WTC11 (cell line): Measurements from ENCODE around the gene MSANTD2. TPM values are rescaled to one million over a fixed set of nuclear protein-coding genes. Genes with fewer than 3 reads are reported as not detected.

Experiments
- AFF4 ChIP-seq: sonication (generic); formaldehyde crosslinking; IDR thresholded peaks from 2 replicates; pipeline ENCODE4 v1.8.1; 2023; ENCODE audit warnings: mild to moderate bottlenecking, missing genetic modification reagents, borderline replicate concordance
- CDX4 ChIP-seq: fragments of 250-450 bp; sonication (Bioruptor Pico); IDR thresholded peaks from 2 replicates; pipeline ENCODE4 v1.9.0; 2021; ENCODE audit warnings: moderate library complexity, mild to moderate bottlenecking, inconsistent platforms, borderline replicate concordance
- E2F5 ChIP-seq: sonication (generic); formaldehyde crosslinking; IDR thresholded peaks from 2 replicates; pipeline ENCODE4 v1.8.1; 2022; ENCODE audit warnings: mild to moderate bottlenecking, moderate library complexity, missing genetic modification reagents
- EMX1 ChIP-seq: fragments of 250-450 bp; sonication (Bioruptor Pico); IDR thresholded peaks from 2 replicates; pipeline ENCODE4 v1.8.0; 2021; ENCODE audit warnings: mild to moderate bottlenecking
- ESRRA ChIP-seq: sonication (generic); formaldehyde crosslinking; IDR thresholded peaks from 2 replicates; pipeline ENCODE4 v1.8.1; 2022; ENCODE audit warnings: mild to moderate bottlenecking, missing genetic modification reagents, borderline replicate concordance
- NFATC4 ChIP-seq: fragments of 250-450 bp; sonication (Bioruptor Pico); IDR thresholded peaks from 2 replicates; pipeline ENCODE4 v1.9.0; 2021; ENCODE audit warnings: mild to moderate bottlenecking
- NFE2L1 ChIP-seq: sonication (generic); formaldehyde crosslinking; IDR thresholded peaks from 2 replicates; pipeline ENCODE4 v1.8.1; 2023; ENCODE audit warnings: missing genetic modification reagents
- PREB ChIP-seq: sonication (generic); formaldehyde crosslinking; IDR thresholded peaks from 2 replicates; pipeline ENCODE4 v1.8.1; 2022; ENCODE audit warnings: mild to moderate bottlenecking, missing genetic modification reagents, moderate library complexity, borderline replicate concordance
- RORB ChIP-seq: fragments of 250-450 bp; sonication (Bioruptor Pico); IDR thresholded peaks from 2 replicates; pipeline ENCODE4 v1.9.0; 2021; ENCODE audit warnings: mild to moderate bottlenecking
- SOX15 ChIP-seq: fragments of 250-450 bp; sonication (Bioruptor Pico); IDR thresholded peaks from 2 replicates; pipeline ENCODE4 v1.9.0; 2021; ENCODE audit warnings: mild to moderate bottlenecking
- TCF7 ChIP-seq: sonication (generic); formaldehyde crosslinking; IDR thresholded peaks from 2 replicates; pipeline ENCODE4 v1.8.0; 2022; ENCODE audit warnings: mild to moderate bottlenecking, low read depth, missing genetic modification reagents, moderate library complexity
- ZBTB21 ChIP-seq: sonication (generic); formaldehyde crosslinking; IDR thresholded peaks from 2 replicates; pipeline ENCODE4 v1.8.1; 2023; ENCODE audit warnings: mild to moderate bottlenecking, missing genetic modification reagents, borderline replicate concordance
- ZMAT4 ChIP-seq: fragments of 250-450 bp; sonication (Bioruptor Pico); IDR thresholded peaks from 2 replicates; pipeline ENCODE4 v1.9.0; 2021; ENCODE audit warnings: mild to moderate bottlenecking
- ZNF121 ChIP-seq: sonication (generic); formaldehyde crosslinking; IDR thresholded peaks from 2 replicates; pipeline ENCODE4 v1.8.0; 2023; ENCODE audit warnings: missing genetic modification reagents
- ZNF425 ChIP-seq: fragments of 250-450 bp; sonication (Bioruptor Pico); conservative IDR thresholded peaks from 2 replicates; pipeline ENCODE4 v1.9.0; 2021; ENCODE audit warnings: mild to moderate bottlenecking
- ZNF532 ChIP-seq: fragments of 250-450 bp; sonication (Bioruptor Pico); IDR thresholded peaks from 2 replicates; pipeline ENCODE4 v1.9.0; 2021; ENCODE audit warnings: mild to moderate bottlenecking, borderline replicate concordance
- total RNA-seq: library from RNA; stranded (reverse); gene quantifications from 3 replicates; pipeline ENCODE4 v1.2.3, GENCODE V29; 2021

The MSANTD2 gene
- total RNA-seq, 1 experiment from 2014 or later = 17.5 TPM

GRCh38 chr11:124729571-124729970, 70.6 kb downstream of the MSANTD2 start (continued):
- no peak for TF ChIP-seq ZNF532 (CRISPR knock-in tag)
- no peak for TF ChIP-seq NFATC4 (CRISPR knock-in tag)
- no peak for TF ChIP-seq ZMAT4
- TF ChIP-seq ESRRA = no peak
- no peak for TF ChIP-seq RORB (CRISPR knock-in tag)
- TF ChIP-seq PREB (CRISPR knock-in tag) = no peak
- TF ChIP-seq AFF4 (CRISPR knock-in tag) = no peak
- TF ChIP-seq CDX4 = no peak
- TF ChIP-seq ZBTB21 (CRISPR knock-in tag) = no peak
- no peak for TF ChIP-seq NFE2L1 (CRISPR knock-in tag)
- TF ChIP-seq TCF7 (CRISPR knock-in tag) = no peak
- TF ChIP-seq SOX15 (CRISPR knock-in tag) = no peak
- TF ChIP-seq ZNF425 (CRISPR knock-in tag) = no peak
- TF ChIP-seq EMX1 (CRISPR knock-in tag) = no peak
- TF ChIP-seq ZNF121 = no peak
- no peak for TF ChIP-seq E2F5 (CRISPR knock-in tag)
